ENCODE results near the gene IRF3.

Gene IRF3

DNA sequence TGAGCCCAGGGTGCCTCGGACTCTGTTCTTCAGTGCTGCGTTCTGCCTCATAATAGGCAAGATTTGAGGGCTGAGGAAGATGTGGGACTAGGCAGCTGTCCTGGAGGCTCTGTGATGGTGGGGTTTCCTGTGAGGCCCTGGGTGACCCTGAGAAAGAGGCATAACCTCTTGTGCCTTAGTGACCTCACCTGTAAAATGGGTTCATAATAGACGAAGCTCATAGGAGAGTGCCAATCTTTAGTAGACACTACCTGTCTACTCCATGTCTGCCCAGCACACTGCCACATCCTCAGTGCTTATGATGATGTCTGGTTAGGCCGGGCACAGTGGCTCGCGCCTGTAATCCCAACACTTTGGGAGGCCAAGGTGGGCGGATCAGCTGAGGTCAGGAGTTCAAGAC is 49.1 kb downstream of the IRF3 start:
- no peak for DNase-seq (ENCODE audit: low read depth)

DNA sequence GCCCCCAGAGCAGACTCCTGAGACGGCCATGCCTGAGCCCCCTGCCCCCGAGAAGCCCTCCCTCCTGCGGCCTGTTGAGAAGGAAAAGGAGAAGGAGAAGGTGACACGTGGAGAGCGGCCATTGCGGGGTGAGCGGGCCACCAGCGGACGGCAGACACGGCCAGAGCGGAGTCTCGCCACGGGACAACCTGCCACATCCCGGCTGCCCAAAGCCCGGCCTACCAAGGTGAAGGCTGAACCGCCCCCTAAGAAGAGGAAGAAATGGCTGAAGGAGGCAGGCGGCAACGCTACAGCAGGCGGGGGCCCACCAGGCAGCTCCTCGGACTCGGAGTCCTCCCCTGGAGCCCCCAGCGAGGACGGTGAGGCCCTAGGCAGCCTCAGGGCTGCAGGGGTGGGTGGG is 49.8 kb downstream of the IRF3 start:
- no peak for DNase-seq (ENCODE audit: low read depth)

DNA sequence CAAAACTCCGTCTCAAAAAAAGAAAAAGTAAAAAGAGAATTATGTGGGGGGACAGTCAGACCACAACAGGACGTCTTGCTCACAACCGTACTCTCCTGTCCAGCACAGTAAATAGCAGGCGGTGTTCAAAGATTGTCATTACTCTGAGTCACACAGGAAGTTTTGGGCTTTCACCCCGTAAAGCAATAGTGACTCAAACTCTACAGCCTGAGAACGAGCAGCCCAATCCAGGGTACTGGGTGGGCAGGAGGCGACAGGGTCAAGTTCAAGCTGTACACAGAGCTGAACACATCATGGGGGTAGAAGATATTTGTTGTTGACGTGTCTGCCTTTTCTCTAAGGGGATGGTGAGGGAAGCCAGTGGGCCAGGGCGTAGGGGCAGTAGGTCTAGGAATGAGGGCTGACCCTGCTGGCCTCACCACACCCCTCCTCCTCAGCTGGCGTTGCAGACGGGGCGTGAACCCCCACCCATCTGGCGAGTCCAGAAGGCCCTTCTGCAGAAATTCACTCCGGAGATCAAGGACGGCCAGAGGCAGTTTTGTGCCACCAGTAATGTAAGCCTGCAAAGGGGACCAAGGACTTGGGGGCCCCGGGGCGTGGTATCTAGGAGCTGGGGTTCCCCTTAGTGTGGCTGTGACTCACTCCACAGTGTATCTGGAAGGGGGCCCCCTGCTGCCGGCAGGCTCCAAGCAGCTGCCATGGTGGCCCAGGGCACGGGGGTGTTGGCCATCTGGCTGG is 51.4 kb downstream of the IRF3 start:
- DNase-seq (ENCODE audit: low read depth): no peak

DNA sequence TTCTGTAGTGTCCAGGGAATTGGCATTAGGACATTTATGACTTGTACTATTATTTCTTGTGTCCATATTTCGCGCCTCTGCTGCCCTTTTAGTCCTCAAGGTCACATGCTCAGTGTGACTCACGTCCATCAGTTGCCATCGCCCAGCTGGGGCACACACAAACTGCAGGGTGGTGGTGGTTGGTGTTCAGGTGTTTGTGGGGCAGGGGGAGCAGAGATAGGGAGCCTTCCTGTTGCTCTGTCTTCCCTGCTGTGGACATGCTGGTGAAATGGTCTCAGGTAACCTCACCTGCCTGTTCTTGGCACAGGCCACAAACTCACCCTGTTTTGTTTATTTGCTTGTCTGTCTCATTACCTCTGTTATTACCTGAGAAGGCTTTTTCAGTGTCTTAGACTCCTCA is 52.3 kb downstream of the IRF3 start:
- DNase-seq (ENCODE audit: low read depth): no peak

Measured in CMK (cell line).